HTERT RPE-1 (cell line): ENCODE measurements around the gene DIP2A.
"Not testable (repeated sequence)": the region's sequence is repeated elsewhere in the genome, so short reads cannot be mapped to it uniquely, and the experiment has no call there.

Source experiments
- in situ Hi-C: fragments of 300-500 bp; cut with MboI; formaldehyde crosslinking; loops from 4 replicates; pipeline ENCODE4 v1.14.3; 2020; ENCODE audit warnings: low sequenced_read_pairs

Gene DIP2A

DNA sequence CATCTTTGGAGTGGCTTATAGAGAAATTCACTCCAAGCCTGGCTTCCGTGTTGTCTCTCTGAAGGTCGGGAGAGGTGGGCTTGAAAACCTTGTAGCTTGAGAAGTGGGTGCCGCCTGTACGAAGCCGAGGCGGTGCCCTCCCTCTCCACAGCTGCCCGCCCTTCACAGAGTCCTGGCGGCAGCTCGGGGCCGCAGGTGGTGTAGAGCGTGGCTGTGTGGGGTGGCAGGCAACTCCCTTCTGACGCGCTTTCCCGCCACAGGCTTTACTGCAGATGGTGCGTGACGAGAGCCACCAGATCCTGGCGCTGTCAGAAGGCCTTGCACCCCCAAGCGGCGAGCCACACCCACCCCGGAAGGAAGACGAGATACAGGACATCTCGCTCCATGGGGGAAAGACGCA, 33.1 kb upstream of the DIP2A start:
- in situ Hi-C loops: no loop called here

DNA sequence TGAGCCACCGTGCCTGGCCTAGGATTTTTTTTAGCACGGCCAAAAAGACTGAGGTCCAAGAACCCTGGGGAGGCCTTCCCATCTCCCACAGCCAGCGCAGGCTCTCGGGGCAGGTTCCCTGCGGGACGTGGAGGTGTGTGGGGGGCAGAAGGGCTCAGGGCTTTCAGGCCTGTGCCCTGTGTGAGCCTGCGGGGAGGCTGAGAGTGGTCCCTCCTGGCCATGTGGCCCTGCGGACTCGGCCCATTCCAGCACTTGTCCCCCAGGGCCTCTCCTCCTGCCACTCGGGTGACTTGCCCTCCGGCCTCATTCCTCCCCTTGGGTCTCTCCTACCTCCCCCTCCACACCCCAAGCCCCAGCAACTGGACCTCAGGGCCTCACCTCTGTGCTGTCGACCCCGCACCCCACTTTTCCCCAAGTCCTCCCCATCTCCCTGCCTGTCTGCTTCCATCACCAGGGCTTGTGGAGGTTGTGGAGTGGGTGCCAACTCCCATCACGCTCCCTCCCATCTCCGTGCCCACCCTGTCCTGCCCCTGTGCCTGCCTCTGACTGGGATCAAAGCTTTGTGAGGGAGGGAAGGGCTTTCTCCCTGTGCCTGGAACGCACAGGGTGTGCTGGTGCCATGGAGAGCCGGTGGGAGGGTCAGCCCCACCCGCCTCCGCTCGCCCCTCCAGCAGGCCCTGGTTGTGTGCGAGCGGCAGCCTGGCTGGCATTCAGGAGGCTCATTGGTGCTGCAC, 32.2 kb upstream of the DIP2A start:
- in situ Hi-C loops: no loop called here

DNA sequence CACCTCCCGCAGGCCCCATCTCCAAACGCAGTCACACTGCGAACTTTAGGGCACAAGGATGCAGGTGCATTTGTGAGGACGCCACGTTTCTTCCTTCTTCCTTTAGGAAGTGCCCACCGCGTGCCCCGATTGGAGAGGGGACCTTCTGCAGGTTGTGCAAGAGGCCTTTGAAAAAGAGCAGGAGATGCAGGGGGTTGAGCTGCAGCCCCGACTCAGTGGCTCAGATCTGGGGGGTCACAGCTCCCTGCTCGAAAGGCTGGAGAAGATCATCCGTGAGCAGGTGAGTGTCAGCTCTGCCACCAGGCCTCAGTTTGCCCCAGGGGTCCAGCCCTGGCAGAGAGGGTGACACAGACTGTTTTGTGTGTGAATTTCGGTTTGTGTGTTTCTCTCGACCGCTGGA, 31.2 kb upstream of the DIP2A start:
- in situ Hi-C loops: no loop called here

GRCh38 chr21:46428286-46428685, 30.4 kb upstream of the DIP2A start:
- in situ Hi-C loops: no loop called here

GRCh38 chr21:46428987-46429710, 29.5 kb upstream of the DIP2A start:
- in situ Hi-C loops: no loop called here

DNA sequence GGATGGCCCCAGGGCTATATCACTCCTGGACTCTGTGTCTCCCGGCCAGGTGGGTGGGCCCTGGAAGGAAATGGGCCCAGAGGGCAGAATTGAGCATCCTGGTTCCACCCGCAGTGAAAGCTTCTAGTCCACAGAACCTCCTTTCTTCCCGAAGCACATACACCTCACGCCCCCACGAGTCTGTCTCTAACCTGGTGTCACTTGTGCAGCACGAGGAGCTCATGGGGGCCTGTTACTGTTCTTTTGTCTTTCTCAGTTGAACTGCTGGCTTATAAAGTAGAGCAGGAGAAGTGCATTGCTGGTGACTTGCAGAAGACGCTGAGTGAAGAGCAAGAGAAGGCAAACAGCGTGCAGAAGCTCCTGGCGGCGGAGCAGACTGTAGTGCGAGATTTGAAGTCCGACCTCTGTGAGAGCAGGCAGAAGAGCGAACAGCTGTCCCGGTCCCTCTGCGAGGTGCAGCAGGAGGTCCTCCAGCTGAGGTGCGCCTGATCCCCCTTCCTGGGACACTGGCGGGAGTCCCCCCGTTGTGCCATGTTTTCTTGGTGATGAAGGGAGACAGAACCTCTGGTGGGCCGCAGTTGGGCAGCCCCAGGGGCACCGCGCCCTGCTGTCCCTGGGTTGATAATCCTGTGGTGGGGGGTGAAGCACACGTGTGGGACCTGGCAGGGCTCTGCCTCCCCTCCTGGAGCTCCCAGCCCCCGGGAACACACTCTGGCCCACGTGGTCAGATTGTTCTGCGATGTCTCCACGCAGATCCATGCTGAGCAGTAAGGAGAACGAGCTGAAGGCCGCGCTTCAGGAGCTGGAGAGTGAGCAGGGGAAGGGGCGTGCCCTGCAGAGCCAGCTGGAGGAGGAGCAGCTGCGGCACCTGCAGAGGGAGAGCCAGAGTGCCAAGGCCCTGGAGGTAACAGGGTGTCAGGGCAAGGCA, 28.7 kb upstream of the DIP2A start:
- in situ Hi-C loops: no loop called here

GRCh38 chr21:46431448-46431847, 27.2 kb upstream of the DIP2A start:
- in situ Hi-C loops: no loop called here

GRCh38 chr21:46431884-46432488, 26.7 kb upstream of the DIP2A start:
- in situ Hi-C loops: no loop called here

DNA sequence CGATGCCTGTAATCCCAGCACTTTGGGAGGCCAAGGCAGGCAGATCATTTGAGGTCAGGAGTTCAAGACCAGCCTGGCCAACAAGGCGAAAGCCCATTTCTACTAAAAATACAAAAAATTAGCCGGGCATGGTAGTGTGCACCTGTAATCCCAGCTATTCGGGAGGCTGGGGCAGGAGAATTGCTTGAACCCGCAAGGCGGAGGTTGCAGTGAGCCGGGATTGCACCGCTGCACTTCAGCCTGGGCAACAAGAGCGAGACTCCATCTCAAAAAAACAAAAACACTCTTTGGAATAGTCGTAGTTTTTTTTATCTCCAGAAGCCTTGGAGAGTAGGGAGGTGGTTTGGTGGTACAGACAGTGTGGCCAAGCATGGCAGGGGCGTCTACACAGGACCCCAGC, 25.6 kb upstream of the DIP2A start:
- in situ Hi-C loops: not testable (repeated sequence)

GRCh38 chr21:46434322-46434958, 24.3 kb upstream of the DIP2A start:
- in situ Hi-C loops: no loop called here

DNA sequence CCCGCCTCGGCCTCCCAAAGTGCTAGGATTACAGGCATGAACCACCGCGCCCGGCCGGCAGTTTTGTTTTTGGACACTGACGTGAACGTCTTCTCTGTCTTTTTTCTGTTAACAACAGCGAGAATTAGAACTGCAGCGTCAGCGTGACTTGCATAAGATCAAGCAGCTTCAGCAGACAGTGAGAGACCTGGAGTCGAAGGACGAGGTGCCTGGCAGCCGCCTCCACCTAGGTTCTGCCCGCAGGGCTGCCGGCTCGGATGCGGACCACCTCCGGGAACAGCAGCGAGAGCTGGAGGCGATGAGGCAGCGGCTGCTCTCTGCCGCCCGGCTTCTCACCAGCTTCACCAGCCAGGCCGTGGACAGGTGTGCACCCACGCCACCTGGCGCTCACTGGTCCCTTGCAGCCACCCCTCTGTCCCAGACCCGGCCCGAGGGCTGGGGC, 22.9 kb upstream of the DIP2A start:
- in situ Hi-C loops: no loop called here

GRCh38 chr21:46436621-46437020, 22.1 kb upstream of the DIP2A start:
- in situ Hi-C loops: no loop called here

- in situ Hi-C loops: no loop called here
Observed at GRCh38 chr21:46437096-46437498, 21.6 kb upstream of the DIP2A start.

DNA sequence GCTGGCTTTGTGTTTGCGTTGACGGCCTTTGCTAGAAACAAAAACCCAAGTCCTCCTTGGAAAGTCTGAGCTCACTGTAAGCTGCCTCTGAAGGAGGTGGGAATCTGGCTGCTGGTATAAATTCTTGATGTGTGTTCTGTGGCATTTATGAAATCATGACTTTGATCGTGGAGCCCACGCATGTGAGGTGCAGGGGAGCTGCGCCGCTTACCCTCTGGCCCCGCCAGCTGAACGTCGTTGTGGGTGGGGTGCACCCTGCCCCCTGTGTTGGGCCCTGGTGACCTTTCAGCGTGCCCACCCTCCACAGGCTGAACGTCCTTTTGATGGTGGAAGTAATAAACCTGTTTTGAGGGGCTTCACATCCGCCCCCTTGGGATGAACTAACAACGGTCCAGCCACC, 21.2 kb upstream of the DIP2A start:
- in situ Hi-C loops: no loop called here

DNA sequence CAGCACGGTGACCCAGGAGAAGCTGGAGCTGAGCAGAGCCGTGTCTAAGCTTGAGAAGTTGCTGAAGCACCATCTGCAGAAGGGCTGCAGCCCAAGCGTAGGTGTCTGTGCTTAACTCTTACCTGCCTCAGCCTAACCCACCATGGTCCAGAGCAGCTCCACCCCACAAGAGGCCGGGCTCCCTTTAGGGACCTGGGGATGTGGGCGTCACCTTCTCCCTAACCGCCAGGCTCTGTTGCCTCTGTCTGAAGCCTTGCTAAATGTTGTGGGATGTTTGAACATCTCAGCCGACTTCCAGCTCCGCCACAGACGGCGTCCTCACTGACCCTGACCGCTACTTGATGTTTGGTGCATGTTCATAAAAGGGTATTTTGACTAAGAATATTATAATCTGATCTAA, 20.4 kb upstream of the DIP2A start:
- in situ Hi-C loops: no loop called here

- in situ Hi-C loops: no loop called here
Observed at GRCh38 chr21:46439906-46440305, 18.8 kb upstream of the DIP2A start.

DNA sequence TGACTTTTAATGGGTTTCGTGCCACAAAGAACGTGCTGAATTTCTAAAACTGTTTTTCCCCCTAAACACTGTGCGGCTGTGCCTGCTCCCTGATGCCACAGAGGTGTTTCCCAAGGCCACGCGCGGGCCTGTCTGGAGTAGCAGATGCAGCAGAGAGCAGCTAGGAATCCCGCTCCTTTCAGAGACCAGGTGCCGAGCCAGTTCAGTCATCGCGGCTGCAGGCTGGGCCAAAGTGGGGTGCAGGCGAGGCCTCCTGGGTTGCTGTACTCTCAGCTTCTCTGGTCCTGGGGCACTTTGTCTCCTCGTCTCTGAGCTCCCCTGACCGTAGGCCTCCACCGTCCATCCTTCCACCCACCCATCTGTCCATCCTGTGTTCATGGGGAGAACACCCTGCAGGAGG, 17.4 kb upstream of the DIP2A start:
- in situ Hi-C loops: no loop called here

DNA sequence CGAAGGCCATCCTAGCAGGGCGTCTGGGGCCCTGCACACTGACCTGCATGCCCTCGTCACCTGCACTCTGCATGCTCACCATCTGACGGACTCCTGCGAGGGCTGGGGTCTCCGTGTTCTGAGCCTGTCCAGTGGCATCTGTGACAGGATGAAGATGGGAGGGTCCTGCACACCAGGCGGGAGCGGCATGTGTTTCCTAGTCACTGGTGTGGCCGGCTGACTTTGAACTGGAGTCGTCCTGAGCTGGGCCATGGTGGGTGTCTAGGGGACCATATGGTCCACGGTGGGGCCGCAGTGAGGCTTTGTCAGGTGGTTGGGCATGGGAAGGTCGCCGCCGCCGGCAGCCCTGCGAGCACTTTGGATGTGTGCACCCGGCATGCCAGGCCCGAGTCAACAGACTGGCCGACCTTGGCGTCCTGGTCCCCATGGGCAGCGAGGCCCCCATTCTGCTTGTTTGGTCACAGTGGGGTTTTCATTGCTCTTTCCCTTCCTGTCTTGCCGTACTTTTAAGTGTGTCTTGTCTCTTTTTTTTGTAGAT, 16.7 kb upstream of the DIP2A start:
- in situ Hi-C loops: no loop called here

DNA sequence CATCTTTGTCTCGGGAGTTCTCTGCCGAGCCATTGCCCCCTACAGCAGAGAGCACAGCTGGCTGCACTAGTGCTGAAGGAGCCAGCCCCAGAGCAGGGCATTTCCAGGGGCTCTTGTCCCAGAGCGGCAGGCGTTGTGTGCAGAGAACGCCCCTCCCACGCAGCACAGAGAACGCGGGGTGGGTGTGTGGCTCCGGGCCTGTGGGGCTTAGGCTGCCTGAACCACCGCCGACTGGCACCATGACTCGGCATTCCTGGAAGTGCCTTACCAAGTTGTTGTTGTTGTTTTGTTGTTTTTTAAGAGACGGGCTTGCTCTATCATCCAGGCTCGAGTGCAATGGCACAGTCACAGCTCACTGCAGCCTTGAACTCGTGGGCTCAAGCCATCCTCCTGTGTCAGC, 15.8 kb upstream of the DIP2A start:
- in situ Hi-C loops: no loop called here

- in situ Hi-C loops: no loop called here
Observed at GRCh38 chr21:46443910-46444309, 14.8 kb upstream of the DIP2A start.
